Testis (tissue), 2 donors: ENCODE measurements around the gene KCNH4.

Experiments used
- POLR2A ChIP-seq: fragments of 450-650 bp; IDR thresholded peaks from one replicate; pipeline ENCODE4 v1.6.1; 2017; ENCODE audit warnings: antibody characterized with exemption, mild to moderate bottlenecking, moderate library complexity
- TF ChIP-seq, protein P1 (sequence below), 3 experiments: fragments of 450-650 bp in 2 of 3; fragments of 200-600 bp in 1 of 3; sonication (generic) in 1 of 3; IDR thresholded peaks; one replicate each; pipeline ENCODE4 v1.5.1; 2016 to 2019; ENCODE audit warnings: antibody characterized with exemption in 3 of 3, mild to moderate bottlenecking in 2 of 3, moderate library complexity in 1 of 3

DNA sequence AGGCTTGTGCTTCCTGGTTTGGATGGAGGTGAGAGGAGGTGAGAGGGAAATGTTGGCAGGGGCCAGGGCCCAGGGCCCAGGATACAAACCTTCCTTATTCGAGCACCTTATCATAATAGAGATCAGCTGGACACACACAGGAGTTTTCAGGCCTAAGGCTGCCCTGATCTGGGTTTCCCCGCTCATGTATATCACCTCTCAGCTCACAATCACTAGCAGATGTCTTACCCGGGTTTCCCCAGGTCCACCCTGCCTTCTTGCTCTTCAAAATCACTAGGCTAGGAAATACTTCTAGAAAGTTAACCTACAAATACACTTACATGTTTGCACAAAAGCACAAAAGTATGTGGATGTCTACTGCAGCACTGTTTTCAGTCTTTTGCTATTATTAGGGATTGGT lies 54.1 kb downstream of the KCNH4 start:
- TF ChIP-seq, protein P1, sequence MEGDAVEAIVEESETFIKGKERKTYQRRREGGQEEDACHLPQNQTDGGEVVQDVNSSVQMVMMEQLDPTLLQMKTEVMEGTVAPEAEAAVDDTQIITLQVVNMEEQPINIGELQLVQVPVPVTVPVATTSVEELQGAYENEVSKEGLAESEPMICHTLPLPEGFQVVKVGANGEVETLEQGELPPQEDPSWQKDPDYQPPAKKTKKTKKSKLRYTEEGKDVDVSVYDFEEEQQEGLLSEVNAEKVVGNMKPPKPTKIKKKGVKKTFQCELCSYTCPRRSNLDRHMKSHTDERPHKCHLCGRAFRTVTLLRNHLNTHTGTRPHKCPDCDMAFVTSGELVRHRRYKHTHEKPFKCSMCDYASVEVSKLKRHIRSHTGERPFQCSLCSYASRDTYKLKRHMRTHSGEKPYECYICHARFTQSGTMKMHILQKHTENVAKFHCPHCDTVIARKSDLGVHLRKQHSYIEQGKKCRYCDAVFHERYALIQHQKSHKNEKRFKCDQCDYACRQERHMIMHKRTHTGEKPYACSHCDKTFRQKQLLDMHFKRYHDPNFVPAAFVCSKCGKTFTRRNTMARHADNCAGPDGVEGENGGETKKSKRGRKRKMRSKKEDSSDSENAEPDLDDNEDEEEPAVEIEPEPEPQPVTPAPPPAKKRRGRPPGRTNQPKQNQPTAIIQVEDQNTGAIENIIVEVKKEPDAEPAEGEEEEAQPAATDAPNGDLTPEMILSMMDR (IDR thresholded peaks at IDR 0.05) = no peak
- TF ChIP-seq POLR2A = no peak
